ENCODE data around the gene RYR3.

RYR3 gene

GRCh38 chr15:33451385-33451784, 140.6 kb downstream of the RYR3 start:
- no peaks in the 10 kb centered on the region for H4K20me1 ChIP-seq (ENCODE audit: control insufficient read depth, insufficient read depth, low read depth, low read length)
- no peaks in the 10 kb centered on the region for H3K9me3 ChIP-seq (ENCODE audit: control insufficient read depth, insufficient read depth, low read length)
- no peaks in the 10 kb centered on the region for H3K36me3 ChIP-seq (ENCODE audit: control insufficient read depth, low read length)
- H3K27me3 ChIP-seq (ENCODE audit: control insufficient read depth, low read length), result no peaks in the 10 kb centered on the region
- no peaks in the 10 kb centered on the region for H3K4me1 ChIP-seq (ENCODE audit: control insufficient read depth, low read length)
- H3K27ac ChIP-seq (ENCODE audit: low read depth, low read length), result no peak overlapping the region
- H3K9me2 ChIP-seq (replicated peaks; ENCODE audit: control insufficient read depth, low read length), result no peaks in the 10 kb centered on the region
- no peak overlapping the region for H3K4me3 ChIP-seq (ENCODE audit: low read length)
- no peak overlapping the region for H3K4me2 ChIP-seq (ENCODE audit: low read length)
- H3K79me2 ChIP-seq (ENCODE audit: control insufficient read depth, low read length), result no peaks in the 10 kb centered on the region
- TF ChIP-seq CTCF (IDR thresholded peaks at IDR 0.05; ENCODE audit: low read depth, low read length, poor library complexity, severe bottlenecking) (no peak), EZH2phosphoT487 (IDR thresholded peaks at IDR 0.05; ENCODE audit: borderline replicate concordance, low read length) (no peak)
- H3F3A ChIP-seq (ENCODE audit: control insufficient read depth, insufficient read depth), result no peaks in the 10 kb centered on the region

DNA sequence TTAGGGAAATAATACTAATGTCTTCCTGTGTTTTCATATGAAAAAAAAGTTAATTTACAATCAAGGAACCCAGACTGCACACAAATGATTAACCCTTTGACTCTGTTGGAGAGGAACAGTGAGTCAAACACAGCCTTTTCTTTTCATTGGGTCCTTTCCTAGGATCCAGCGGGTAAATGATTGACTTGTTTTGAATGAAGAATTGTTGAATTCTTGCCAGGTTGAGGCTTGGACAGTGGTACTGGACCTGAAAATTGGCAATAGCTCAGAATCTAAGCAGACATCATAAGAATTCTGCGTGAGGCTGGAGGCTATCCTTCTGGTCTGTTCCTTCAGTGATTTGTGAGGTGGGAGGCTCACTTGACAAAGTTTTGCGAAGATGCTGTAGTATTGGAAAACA, 143.0 kb downstream of the RYR3 start:
- no peak overlapping the region for H3K4me3 ChIP-seq (ENCODE audit: low read length)
- no peaks in the 10 kb centered on the region for H3F3A ChIP-seq (ENCODE audit: control insufficient read depth, insufficient read depth)
- H3K4me1 ChIP-seq (ENCODE audit: control insufficient read depth, low read length), result no peaks in the 10 kb centered on the region
- no peak overlapping the region for H3K27ac ChIP-seq (ENCODE audit: low read depth, low read length)
- no peak for TF ChIP-seq CTCF (IDR thresholded peaks at IDR 0.05; ENCODE audit: low read depth, low read length, poor library complexity, severe bottlenecking)
- no peak for TF ChIP-seq EZH2phosphoT487 (IDR thresholded peaks at IDR 0.05; ENCODE audit: borderline replicate concordance, low read length)
- H3K36me3 ChIP-seq (ENCODE audit: control insufficient read depth, low read length), result no peaks in the 10 kb centered on the region
- H3K79me2 ChIP-seq (ENCODE audit: control insufficient read depth, low read length), result no peaks in the 10 kb centered on the region
- H4K20me1 ChIP-seq (ENCODE audit: control insufficient read depth, insufficient read depth, low read depth, low read length), result no peaks in the 10 kb centered on the region
- no peak overlapping the region for H3K4me2 ChIP-seq (ENCODE audit: low read length)
- H3K9me2 ChIP-seq (replicated peaks; ENCODE audit: control insufficient read depth, low read length), result no peaks in the 10 kb centered on the region
- no peaks in the 10 kb centered on the region for H3K27me3 ChIP-seq (ENCODE audit: control insufficient read depth, low read length)
- H3K9me3 ChIP-seq (ENCODE audit: control insufficient read depth, insufficient read depth, low read length), result no peaks in the 10 kb centered on the region

DNA sequence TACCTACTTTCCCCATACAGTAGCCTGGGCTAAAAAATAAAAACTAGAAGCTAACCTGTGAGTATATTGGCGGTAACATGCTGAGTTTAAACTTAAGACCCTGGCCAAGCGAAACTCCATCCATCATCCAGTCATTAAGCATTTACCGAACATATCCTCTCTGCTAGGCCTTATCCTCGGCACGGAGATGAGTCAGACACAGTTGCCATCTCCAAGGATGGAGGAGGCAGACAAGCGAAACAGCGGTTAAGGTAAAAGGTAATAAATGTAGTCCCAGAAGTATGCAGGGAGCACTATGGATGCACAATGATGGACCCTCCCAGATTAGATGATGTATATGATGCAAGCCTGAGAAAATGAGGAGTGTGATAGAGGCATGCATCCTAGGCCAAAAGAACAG, 143.6 kb downstream of the RYR3 start:
- H3F3A ChIP-seq (ENCODE audit: control insufficient read depth, insufficient read depth), result no peaks in the 10 kb centered on the region
- no peak overlapping the region for H3K4me3 ChIP-seq (ENCODE audit: low read length)
- H3K9me2 ChIP-seq (replicated peaks; ENCODE audit: control insufficient read depth, low read length), result no peaks in the 10 kb centered on the region
- no peaks in the 10 kb centered on the region for H4K20me1 ChIP-seq (ENCODE audit: control insufficient read depth, insufficient read depth, low read depth, low read length)
- H3K4me1 ChIP-seq (ENCODE audit: control insufficient read depth, low read length), result no peaks in the 10 kb centered on the region
- no peaks in the 10 kb centered on the region for H3K9me3 ChIP-seq (ENCODE audit: control insufficient read depth, insufficient read depth, low read length)
- H3K27me3 ChIP-seq (ENCODE audit: control insufficient read depth, low read length), result no peaks in the 10 kb centered on the region
- no peak overlapping the region for H3K27ac ChIP-seq (ENCODE audit: low read depth, low read length)
- no peak overlapping the region for H3K4me2 ChIP-seq (ENCODE audit: low read length)
- TF ChIP-seq CTCF (IDR thresholded peaks at IDR 0.05; ENCODE audit: low read depth, low read length, poor library complexity, severe bottlenecking) (no peak), EZH2phosphoT487 (IDR thresholded peaks at IDR 0.05; ENCODE audit: borderline replicate concordance, low read length) (no peak)
- H3K36me3 ChIP-seq (ENCODE audit: control insufficient read depth, low read length), result no peaks in the 10 kb centered on the region
- no peaks in the 10 kb centered on the region for H3K79me2 ChIP-seq (ENCODE audit: control insufficient read depth, low read length)

GRCh38 chr15:33454996-33455395, 144.2 kb downstream of the RYR3 start:
- H3F3A ChIP-seq (ENCODE audit: control insufficient read depth, insufficient read depth), result no peaks in the 10 kb centered on the region
- H3K79me2 ChIP-seq (ENCODE audit: control insufficient read depth, low read length), result no peaks in the 10 kb centered on the region
- no peak overlapping the region for H3K27ac ChIP-seq (ENCODE audit: low read depth, low read length)
- TF ChIP-seq CTCF (IDR thresholded peaks at IDR 0.05; ENCODE audit: low read depth, low read length, poor library complexity, severe bottlenecking) (no peak), EZH2phosphoT487 (IDR thresholded peaks at IDR 0.05; ENCODE audit: borderline replicate concordance, low read length) (no peak)
- no peaks in the 10 kb centered on the region for H3K4me1 ChIP-seq (ENCODE audit: control insufficient read depth, low read length)
- no peaks in the 10 kb centered on the region for H3K9me2 ChIP-seq (replicated peaks; ENCODE audit: control insufficient read depth, low read length)
- H3K27me3 ChIP-seq (ENCODE audit: control insufficient read depth, low read length), result no peaks in the 10 kb centered on the region
- no peak overlapping the region for H3K4me3 ChIP-seq (ENCODE audit: low read length)
- no peaks in the 10 kb centered on the region for H3K36me3 ChIP-seq (ENCODE audit: control insufficient read depth, low read length)
- H4K20me1 ChIP-seq (ENCODE audit: control insufficient read depth, insufficient read depth, low read depth, low read length), result no peaks in the 10 kb centered on the region
- no peak overlapping the region for H3K4me2 ChIP-seq (ENCODE audit: low read length)
- H3K9me3 ChIP-seq (ENCODE audit: control insufficient read depth, insufficient read depth, low read length), result no peaks in the 10 kb centered on the region

Measured in DOHH2 (cell line).